Lung (tissue), 12 donors: ENCODE data around the gene STT3A. TPM values are rescaled to one million over a fixed set of nuclear protein-coding genes. Genes with fewer than 3 reads are reported as not detected.

ENCODE experiments used
- ATAC-seq: fragments of 200-7000 bp; cut with Tn5 transposase; one replicate; pipeline ENCODE4 v1.9.1; 2020; ENCODE audit warnings: moderate number of reproducible peaks; ENCODE audit not compliant: insufficient read depth, low FRiP score
- DNase-seq, 3 donors: peaks; one replicate each; pipeline ENCODE4 v3.0.0-alpha.2; 2013 to 2017
- H3K27ac ChIP-seq, 2 donors: one replicate each; pipeline ENCODE4 v1.5.1; 2013; ENCODE audit warnings: mild to moderate bottlenecking in 2 of 2, moderate library complexity in 2 of 2, control low read depth in 1 of 2, inconsistent platforms in 1 of 2, low read depth in 1 of 2, low read length in 1 of 2
- H3K27me3 ChIP-seq, 3 donors: one replicate each; pipeline ENCODE4 v1.5.1; 2013; ENCODE audit warnings: low read length in 2 of 3; ENCODE audit not compliant: control insufficient read depth in 3 of 3, insufficient read depth in 3 of 3
- H3K36me3 ChIP-seq, 4 donors: one replicate each; pipeline ENCODE4 v1.5.1; 2013; ENCODE audit warnings: low read length in 4 of 4, mild to moderate bottlenecking in 1 of 4, moderate library complexity in 1 of 4; ENCODE audit not compliant: control insufficient read depth in 4 of 4, insufficient read depth in 4 of 4
- H3K4me1 ChIP-seq, 5 donors: one replicate each; pipeline ENCODE4 v1.5.1; 2013; ENCODE audit warnings: low read length in 5 of 5, mild to moderate bottlenecking in 2 of 5, moderate library complexity in 1 of 5; ENCODE audit not compliant: control insufficient read depth in 5 of 5, insufficient read depth in 5 of 5
- H3K4me3 ChIP-seq: one replicate; pipeline ENCODE4 v1.5.1; 2013; ENCODE audit warnings: mild to moderate bottlenecking, control low read depth, moderate library complexity
- H3K9ac ChIP-seq, 2 donors: one replicate each; pipeline ENCODE4 v1.5.1; 2013; ENCODE audit warnings: low read length in 2 of 2, control low read depth in 1 of 2; ENCODE audit not compliant: insufficient read depth in 1 of 2
- H3K9me3 ChIP-seq, 4 donors: one replicate each; pipeline ENCODE4 v1.5.1; 2013; ENCODE audit warnings: low read length in 3 of 4, mild to moderate bottlenecking in 1 of 4, moderate library complexity in 1 of 4; ENCODE audit not compliant: control insufficient read depth in 4 of 4, insufficient read depth in 3 of 4
- CTCF ChIP-seq: IDR thresholded peaks from 2 replicates; pipeline ENCODE4 v1.5.1; 2012; ENCODE audit warnings: mild to moderate bottlenecking; ENCODE audit errors: control extremely low read depth, extremely low read depth
- WGBS, 2 donors: extraction: QIAGEN DNeasy Blood & Tissue Kit; methylation state at CpG; one replicate each; pipeline ENCODE4 v1.1.7; 2013; 5-methylcytosine and 5-hydroxymethylcytosine counted together
- polyA plus RNA-seq, 2 donors: library from polyadenylated mRNA; stranded (reverse); fragments of 200-250 nt; gene quantifications; one replicate each; pipeline ENCODE4 v1.2.1, GENCODE V29; 2013
- total RNA-seq, 2 donors: library from RNA; depleted of rRNA in 1 of 2; stranded (reverse); fragments of >200 nt in 1 of 2; gene quantifications; one replicate each; pipeline ENCODE4 v1.2.1, GENCODE V29; 2014 to 2021
- donor health status: control.
- donor health status: control.
- donor health status: Bipolar disorder and iron deficiency.
- donor health status: healthy.
- donor health status: DM: yes; HTN: yes; CAD: no.

The STT3A gene
- total and polyA plus RNA-seq, 4 donors, result 49.6 to 136 (median 101) TPM

- no peak for ATAC-seq
- Histone ChIP-seq H3K9ac (peak overlapping the region; percentile 71 to 84), H3K27me3 (no peaks in the 10 kb centered on the region), H3K9me3 (no peaks in the 10 kb centered on the region), H3K4me3 (peak overlapping the region; percentile 84), H3K4me1 (peaks cover 0 to 18% (median 3%) of the 10 kb centered on the region in 5 donors), H3K27ac (peak overlapping the region in 1 of 2 donors; percentile 99), H3K36me3 (peaks cover 0 to 4% (median 2%) of the 10 kb centered on the region in 4 donors)
- peak in 2 of 3 donors; percentile 87 for DNase-seq
- 1% methylated on average over 18 of the region's 18 CpGs for WGBS, 2 donors
- TF ChIP-seq CTCF, result no peak
These were observed 33.8 kb downstream of the STT3A start for GRCh38 chr11:125626288-125626950.

DNA sequence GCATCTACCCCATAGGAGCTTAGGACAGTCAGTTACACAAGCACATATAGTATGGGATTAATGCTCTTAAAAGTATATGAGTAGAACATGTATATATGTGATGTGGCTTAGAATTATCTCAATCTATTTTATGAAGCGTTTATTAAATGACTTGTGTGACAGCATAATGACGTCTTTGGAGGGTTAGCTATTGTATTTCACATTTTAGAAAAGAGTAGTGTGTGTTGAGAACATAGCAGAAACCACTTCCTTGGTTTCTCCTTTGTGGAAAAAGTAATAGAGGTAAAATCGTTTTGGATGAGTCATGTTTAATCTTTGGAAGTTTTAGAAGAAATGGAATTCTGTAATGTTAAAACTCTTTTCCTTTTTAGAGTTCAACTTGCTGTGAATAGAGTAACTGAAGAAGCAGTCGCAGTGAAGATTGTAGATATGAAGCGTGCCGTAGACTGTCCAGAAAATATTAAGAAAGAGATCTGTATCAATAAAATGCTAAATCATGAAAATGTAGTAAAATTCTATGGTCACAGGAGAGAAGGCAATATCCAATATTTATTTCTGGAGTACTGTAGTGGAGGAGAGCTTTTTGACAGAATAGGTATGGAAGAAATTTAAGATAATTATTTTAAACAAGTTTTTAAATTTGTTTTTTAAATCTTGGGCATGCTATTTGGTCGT lies 34.7 kb downstream of the STT3A start:
- DNase-seq (peak in 1 of 3 donors; percentile 10), ATAC-seq (no peak)
- Histone ChIP-seq H3K27me3 (no peaks in the 10 kb centered on the region), H3K27ac (no peak overlapping the region), H3K4me1 (peaks cover 0 to 18% (median 3%) of the 10 kb centered on the region in 5 donors), H3K4me3 (no peak overlapping the region), H3K36me3 (peaks cover 0 to 4% (median 1%) of the 10 kb centered on the region in 4 donors), H3K9ac (peak overlapping the region; percentile 71 to 84), H3K9me3 (no peaks in the 10 kb centered on the region)
- TF ChIP-seq CTCF, result no peak
- WGBS, 2 donors, result 68 to 72% methylated on average over 7 of the region's 7 CpGs

DNA sequence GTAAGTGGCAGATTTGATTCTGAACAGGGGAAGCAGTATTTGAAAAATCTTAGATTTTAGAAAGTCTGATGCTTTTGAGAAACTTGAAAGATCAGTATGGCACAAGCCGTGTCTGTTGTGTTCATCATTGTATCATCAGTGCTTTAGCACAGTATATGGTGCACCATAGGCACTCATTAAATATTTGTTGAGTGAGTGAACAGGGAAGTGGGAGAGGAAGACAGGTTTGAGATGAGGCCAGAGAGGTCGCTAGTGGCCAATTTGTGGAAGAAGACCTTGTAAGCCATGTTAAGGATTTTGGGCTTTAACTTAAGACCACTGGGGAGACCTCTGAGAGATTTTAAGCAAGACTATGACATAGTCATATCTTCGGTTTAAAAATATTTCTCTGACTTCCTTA lies 45.2 kb downstream of the STT3A start:
- H3K9me3 ChIP-seq, result no peaks in the 10 kb centered on the region
- DNase-seq (no peak), ATAC-seq (no peak)
- H3K4me3 ChIP-seq, result no peak overlapping the region
- TF ChIP-seq CTCF, result no peak
- no peaks in the 10 kb centered on the region for H3K27me3 ChIP-seq
- H3K9ac ChIP-seq, result no peak overlapping the region
- 74 to 88% methylated on average over 3 of the region's 3 CpGs for WGBS, 2 donors
- H3K36me3 ChIP-seq, result peaks cover 0 to 7% (median 4%) of the 10 kb centered on the region in 4 donors
- no peak overlapping the region for H3K27ac ChIP-seq
- no peaks in the 10 kb centered on the region for H3K4me1 ChIP-seq
